ENCODE data around the gene EPB41L5.
A peak's percentile ranks its signal among the peaks of the same experiment; 100 is the strongest.

EPB41L5 gene

DNA sequence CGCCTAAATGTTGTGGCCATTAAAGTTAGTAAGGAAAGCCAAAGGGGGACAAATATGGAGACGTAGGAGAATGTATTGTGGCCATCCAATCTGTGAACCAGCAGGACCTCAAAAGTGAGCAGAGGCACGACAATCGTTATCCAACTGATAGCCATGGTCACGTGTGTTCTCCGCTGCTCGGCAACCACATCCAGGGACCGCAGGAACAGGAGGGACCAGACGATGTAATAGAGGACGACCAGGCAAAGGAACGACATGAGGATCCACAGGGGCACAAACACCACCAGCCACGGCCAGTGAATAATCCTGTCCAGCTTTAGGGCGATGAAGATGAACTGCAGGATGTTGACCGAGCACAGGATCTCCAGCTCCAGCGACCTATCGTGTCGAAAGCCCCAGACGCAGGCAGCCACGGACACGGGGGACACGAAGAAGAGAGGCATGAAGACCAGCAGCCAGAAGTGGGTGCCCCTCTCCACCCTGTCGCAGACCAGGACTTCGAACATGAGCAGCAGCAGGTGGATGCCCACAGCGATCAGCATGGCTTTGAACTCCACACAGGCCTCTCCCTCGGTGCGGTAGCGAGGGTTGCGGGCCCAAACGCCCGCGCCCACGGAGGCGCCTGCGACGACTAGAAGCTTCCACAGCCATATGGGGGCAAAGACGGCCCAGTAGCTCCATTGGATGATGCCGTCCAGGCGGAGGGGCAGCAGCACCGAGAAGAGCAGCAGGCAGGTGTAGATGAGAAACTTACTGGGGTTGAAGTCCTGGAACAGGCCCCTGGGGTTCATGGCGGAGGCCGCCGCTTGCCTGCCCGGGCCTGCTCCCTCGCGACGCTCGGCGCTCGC lies 209.5 kb downstream of the EPB41L5 start:
- DNase-seq (ENCODE audit: insufficient read length, low spot score) = no peak
- peak; percentile 62 for FAIRE-seq

DNA sequence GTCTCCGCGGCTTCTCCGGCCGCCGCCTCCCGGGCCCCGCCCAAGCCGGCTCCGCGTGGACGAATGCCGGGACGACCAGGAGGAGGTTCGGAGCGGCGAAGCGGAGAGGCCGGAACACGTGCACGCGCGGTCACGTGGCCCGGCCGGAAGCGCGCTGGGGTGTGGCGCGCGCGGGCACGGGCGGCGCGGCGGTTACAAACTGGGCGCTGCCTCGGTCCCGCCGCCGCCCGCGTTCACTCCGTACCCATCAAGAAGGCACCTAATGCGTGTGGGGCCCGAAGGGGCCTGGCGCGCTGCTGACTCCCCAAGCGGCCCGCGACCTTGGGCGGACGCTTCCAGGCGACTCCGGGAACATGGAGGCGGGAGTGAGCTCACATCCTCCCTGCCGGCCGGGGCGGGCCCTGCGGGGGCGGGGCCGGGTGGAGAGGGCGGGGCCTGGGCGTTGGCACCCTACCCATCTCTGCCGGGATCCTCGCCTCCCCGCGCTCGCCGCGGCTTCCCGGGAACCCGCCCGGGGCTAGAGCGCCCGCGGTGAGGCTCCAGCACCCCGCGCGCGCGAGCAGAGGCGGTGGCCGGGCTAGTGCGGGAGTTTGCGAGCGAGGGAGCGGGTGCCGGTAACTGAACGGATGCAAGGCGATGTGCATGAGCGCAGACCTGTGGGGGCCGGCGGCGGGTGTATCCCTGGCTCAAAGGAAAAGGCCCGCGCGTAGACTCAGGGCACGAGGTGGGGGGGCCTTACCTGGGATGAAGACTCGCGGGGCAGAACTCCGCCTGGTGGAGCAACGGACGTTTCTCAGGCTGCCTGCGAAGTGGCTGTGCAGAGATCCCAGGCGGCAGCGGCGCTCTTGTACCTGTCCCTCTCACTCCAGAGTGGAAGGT lies 210.4 kb downstream of the EPB41L5 start, which contains the start of gene TMEM185B:
TSS of gene TMEM185B (minus strand) at position 367 of the 879 bp plus-strand sequence. CDS start 424 bp downstream, outside the sequence.
- peak; percentile 70 for FAIRE-seq
- DNase-seq (ENCODE audit: insufficient read length, low spot score) = peak; percentile 96

DNA sequence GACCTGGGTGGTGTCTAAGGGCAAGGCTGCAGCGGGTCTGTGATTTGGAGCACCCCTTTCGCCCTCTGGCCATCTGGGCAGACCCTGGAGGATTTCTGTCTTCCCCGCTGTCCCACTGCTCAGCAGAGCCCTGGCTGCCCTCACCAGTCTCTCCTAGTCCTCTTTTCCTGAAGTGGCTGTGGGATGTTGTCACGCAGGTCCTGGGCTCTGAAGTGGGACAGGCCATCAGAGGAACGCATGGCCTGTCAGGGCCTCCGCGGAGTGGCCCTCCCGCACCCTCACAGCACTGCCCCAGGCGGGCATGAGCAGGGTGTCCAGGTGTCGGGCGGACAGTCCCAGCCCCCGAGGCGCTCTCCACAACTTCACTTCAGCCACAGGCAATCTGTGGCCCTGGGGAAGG lies 211.4 kb downstream of the EPB41L5 start:
- DNase-seq (ENCODE audit: insufficient read length, low spot score) = no peak
- no peak for FAIRE-seq

DNA sequence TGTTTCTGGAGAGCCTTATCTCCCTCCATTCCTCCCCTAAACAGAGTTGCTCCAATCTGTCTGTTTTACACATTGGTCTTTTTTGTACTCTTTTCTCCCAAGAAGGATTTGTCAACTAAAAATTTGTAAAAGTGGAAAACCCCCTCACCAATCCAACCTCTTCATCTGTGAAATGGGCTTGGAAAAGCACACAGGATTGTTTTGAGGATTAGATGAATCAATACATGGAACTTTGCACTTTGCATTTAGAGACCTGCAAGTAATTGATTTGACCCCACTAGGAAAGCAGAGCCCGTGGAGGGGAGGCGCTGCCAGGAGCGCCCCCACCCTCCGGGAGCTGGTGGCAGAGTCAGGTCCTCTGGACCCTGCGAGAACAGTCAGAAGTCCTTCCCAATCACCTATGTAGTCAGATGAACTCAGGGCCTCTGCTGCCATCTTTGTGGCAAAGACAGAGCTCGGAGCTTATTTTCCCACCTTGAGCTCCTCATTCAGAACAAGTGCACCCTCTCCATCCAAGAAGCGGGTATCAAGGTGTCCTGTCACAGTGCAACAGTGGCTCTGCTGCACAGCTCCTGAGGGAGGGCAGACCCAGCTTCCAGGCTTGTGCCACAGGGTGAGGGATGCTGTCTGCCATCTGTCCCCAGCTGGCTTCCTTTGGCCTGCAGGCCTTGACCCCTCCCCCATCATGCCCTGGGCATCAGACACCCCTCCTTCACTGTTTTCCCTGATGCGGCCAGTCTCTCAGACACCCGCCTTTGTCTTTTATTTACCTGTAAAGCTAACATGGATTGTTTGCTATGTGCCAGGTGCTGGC lies 212.1 kb downstream of the EPB41L5 start:
- no peak for DNase-seq (ENCODE audit: insufficient read length, low spot score)
- no peak for FAIRE-seq

DNA sequence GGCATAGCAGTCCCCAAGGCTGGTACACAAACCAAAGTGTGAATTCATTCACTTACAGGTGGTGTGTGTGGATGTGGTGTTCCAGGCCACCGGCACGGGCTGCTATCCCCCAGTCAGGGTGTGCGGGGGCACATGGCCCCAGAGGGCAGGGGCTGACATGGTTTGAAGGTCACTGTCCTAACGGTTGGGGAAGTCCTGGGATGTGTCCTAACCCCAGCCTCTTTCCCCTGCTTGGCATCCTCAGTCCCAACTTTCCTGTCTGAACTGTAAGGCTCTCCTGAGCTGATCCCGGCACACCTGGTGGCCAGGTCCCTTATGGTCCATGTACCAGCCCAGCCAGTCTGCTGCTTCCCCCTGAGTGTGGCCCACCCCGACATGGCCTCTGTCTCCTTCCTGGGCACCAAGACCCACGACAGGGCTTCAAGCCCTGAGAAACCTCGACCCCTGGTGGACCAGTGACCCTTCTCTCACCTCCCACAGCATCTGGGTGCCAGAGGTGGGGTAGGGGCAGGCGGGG lies 212.7 kb downstream of the EPB41L5 start:
- no peak for DNase-seq (ENCODE audit: insufficient read length, low spot score)
- no peak for FAIRE-seq

DNA sequence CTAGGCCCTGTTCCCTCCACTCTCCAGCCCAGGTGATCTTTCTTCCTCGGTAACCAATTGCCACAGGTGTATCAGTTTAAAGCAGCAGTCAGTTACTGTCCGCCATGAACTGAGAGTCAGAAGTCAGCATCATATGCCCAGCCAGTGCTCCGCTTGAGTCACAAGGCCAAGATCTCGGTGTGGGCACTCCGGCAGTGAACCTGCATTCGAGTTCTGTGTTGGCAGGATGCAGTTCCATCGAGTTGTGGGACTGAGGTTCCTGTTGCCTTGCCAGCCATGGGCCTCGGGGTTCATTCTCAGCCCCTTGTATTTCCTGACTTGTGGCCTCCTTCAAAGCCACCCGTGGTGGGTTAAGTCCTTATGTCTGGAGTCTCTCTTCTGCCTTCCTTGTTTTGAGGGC lies 213.4 kb downstream of the EPB41L5 start:
- DNase-seq (ENCODE audit: insufficient read length, low spot score) = no peak
- no peak for FAIRE-seq

DNA sequence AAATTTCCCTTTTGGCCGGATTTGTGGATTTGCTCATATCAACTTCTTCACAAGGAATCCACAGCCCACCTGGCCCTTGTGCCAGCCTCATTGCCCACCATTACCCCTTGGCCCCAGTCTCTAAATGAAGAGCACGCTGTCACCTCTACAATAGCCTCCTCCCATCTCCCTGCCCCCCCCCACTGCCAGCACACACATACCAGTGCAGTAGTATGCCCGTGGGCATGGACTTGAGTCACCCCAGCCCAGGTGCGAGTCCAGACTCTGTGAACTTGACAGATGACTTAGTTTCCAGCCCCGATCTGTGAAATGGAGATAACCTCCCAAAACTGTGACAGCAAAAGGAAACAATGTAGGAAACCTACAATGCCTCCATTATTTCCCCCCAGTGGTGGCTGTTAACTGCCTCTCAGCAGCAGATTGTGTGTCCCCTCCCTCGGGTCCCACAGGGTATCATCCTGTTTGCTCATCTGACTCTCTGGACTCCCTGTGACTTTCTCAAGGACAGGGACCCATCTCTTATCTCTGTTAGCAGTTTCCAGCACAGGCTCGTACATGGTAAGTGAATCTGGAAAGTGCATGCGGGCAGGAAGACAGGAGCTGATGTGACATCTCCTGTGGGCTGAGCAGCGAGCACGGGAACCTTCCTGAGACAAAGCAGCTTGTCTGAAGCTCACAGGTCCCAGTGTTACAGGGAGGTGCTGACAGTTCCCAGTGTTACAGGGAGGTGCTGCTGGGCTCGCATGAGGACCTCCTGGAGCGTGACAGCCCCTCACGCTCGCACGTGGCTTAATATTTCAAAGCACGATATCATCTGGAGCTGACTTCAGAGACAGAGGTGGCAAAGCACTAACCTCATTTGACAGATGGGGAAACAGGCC lies 214.5 kb downstream of the EPB41L5 start:
- FAIRE-seq (no peak), DNase-seq (ENCODE audit: insufficient read length, low spot score) (no peak)

DNA sequence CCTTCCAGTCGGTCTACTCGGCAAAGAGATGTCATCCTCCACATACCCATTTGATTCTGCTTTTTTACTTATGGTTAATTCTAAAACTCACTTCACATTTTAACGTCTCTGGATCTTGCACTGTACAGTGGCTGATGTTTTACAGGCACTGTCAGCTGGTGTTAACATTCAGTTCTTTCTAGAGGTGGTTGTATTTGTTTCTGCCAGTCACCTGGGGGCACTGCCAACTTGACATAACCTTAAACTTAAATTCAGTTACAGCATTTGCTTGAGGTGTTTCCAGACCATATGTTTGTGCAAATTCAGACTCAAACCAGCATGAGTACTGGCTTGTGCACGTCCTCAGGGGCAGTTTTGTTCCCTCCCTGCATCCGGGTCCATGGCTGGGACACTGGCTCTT lies 215.6 kb downstream of the EPB41L5 start:
- DNase-seq (ENCODE audit: insufficient read length, low spot score) (no peak), FAIRE-seq (no peak)
